Measurements from ENCODE around the gene TRAPPC3L.

TRAPPC3L gene

GRCh38 chr6:116553451-116553850 is 8.0 kb upstream of the TRAPPC3L start, which contains the start of gene CALHM4:
Gene CALHM4, plus strand, starts transcription at chr6:116553751. Its CDS starts 43 bp downstream, at chr6:116553794.
- no peak within 1 kb of the TSS for H3K9ac ChIP-seq (ENCODE audit: low read length)
- no peak within 1 kb of the TSS for H3K4me3 ChIP-seq (ENCODE audit: low read length)
- H3K4me1 ChIP-seq (ENCODE audit: control insufficient read depth, insufficient read depth, low read length), result no peaks in the 10 kb centered on the region
- H3K27ac ChIP-seq (ENCODE audit: low read depth, low read length), result no peak within 1 kb of the TSS
- no peaks in the 10 kb centered on the region for H3K36me3 ChIP-seq (ENCODE audit: control insufficient read depth, insufficient read depth, low read length)
- no peaks in the 10 kb centered on the region for H3K27me3 ChIP-seq (ENCODE audit: control insufficient read depth, insufficient read depth, low read length)

DNA sequence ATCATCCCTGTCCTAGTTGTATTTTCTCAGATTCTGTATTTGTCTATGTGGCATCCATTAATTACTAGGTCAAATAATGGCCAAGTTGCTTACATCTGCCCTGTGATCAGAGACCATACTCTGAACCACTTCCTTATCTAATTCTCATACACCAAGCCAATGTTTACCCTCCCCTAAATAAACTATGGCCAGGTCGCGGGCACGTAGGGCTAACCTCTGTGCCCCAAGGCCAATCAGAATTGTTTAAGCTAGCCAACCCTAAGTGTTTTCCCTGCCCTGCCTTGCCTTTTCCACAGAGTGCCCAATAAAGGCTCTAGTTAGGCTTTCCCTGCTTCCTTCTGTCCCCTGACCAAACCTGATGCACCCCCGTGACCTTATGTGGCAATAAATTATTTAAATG is 5.3 kb upstream of the TRAPPC3L start:
- Histone ChIP-seq H3K9ac (ENCODE audit: low read length) (no peak overlapping the region), H3K36me3 (ENCODE audit: control insufficient read depth, insufficient read depth, low read length) (no peaks in the 10 kb centered on the region), H3K27me3 (ENCODE audit: control insufficient read depth, insufficient read depth, low read length) (no peaks in the 10 kb centered on the region), H3K4me3 (ENCODE audit: low read length) (no peak overlapping the region), H3K4me1 (ENCODE audit: control insufficient read depth, insufficient read depth, low read length) (no peaks in the 10 kb centered on the region), H3K27ac (ENCODE audit: low read depth, low read length) (no peak overlapping the region)

- Histone ChIP-seq H3K4me3 (ENCODE audit: low read length) (no peak overlapping the region), H3K36me3 (ENCODE audit: control insufficient read depth, insufficient read depth, low read length) (no peaks in the 10 kb centered on the region), H3K4me1 (ENCODE audit: control insufficient read depth, insufficient read depth, low read length) (no peaks in the 10 kb centered on the region), H3K27ac (ENCODE audit: low read depth, low read length) (no peak overlapping the region), H3K9ac (ENCODE audit: low read length) (no peak overlapping the region), H3K27me3 (ENCODE audit: control insufficient read depth, insufficient read depth, low read length) (no peaks in the 10 kb centered on the region)
These were observed 1.9 kb upstream of the TRAPPC3L start for GRCh38 chr6:116547358-116547757.

DNA sequence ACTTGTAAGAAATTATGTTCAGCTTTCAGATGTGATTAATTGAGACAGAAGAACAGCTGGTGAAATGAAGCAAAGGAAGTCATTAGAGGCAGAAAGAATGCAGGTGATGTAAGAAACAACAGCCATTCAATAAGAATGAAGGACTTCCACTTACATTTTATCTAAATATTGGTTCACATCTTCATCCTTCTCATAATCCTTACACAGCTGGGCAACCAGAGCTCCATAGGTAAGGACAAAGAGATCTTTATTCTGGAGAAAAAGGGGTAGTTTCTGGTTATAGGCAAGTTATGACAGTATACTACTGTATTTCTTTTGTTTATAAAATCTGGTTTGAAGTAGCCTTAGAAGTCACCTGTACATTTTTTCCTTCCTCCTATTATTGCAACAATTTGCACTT is 2.3 kb downstream of the TRAPPC3L start:
- no peak overlapping the region for H3K9ac ChIP-seq (ENCODE audit: low read length)
- no peak overlapping the region for H3K4me3 ChIP-seq (ENCODE audit: low read length)

GRCh38 chr6:116542426-116542825 is 3.1 kb downstream of the TRAPPC3L start:
- no peak overlapping the region for H3K27ac ChIP-seq (ENCODE audit: low read depth, low read length)
- H3K4me3 ChIP-seq (ENCODE audit: low read length), result no peak overlapping the region
- no peaks in the 10 kb centered on the region for H3K36me3 ChIP-seq (ENCODE audit: control insufficient read depth, insufficient read depth, low read length)
- H3K9ac ChIP-seq (ENCODE audit: low read length), result no peak overlapping the region
- no peaks in the 10 kb centered on the region for H3K27me3 ChIP-seq (ENCODE audit: control insufficient read depth, insufficient read depth, low read length)
- no peaks in the 10 kb centered on the region for H3K4me1 ChIP-seq (ENCODE audit: control insufficient read depth, insufficient read depth, low read length)

More for the DNA sequence above, 2.3 kb downstream of the TRAPPC3L start:
- no peak overlapping the region for H3K27ac ChIP-seq (ENCODE audit: low read depth, low read length)
- no peaks in the 10 kb centered on the region for H3K36me3 ChIP-seq (ENCODE audit: control insufficient read depth, insufficient read depth, low read length)
- no peaks in the 10 kb centered on the region for H3K4me1 ChIP-seq (ENCODE audit: control insufficient read depth, insufficient read depth, low read length)
- no peaks in the 10 kb centered on the region for H3K27me3 ChIP-seq (ENCODE audit: control insufficient read depth, insufficient read depth, low read length)

- Histone ChIP-seq H3K4me1 (ENCODE audit: control insufficient read depth, insufficient read depth, low read length) (no peaks in the 10 kb centered on the region), H3K27me3 (ENCODE audit: control insufficient read depth, insufficient read depth, low read length) (no peaks in the 10 kb centered on the region), H3K9ac (ENCODE audit: low read length) (no peak overlapping the region), H3K36me3 (ENCODE audit: control insufficient read depth, insufficient read depth, low read length) (no peaks in the 10 kb centered on the region), H3K27ac (ENCODE audit: low read depth, low read length) (no peak overlapping the region), H3K4me3 (ENCODE audit: low read length) (no peak overlapping the region)
These were observed 9.3 kb downstream of the TRAPPC3L start for GRCh38 chr6:116536216-116536621.

GRCh38 chr6:116535109-116535508 is 10.4 kb downstream of the TRAPPC3L start:
- no peak overlapping the region for H3K9ac ChIP-seq (ENCODE audit: low read length)
- H3K27me3 ChIP-seq (ENCODE audit: control insufficient read depth, insufficient read depth, low read length), result no peaks in the 10 kb centered on the region
- H3K4me3 ChIP-seq (ENCODE audit: low read length), result no peak overlapping the region
- H3K4me1 ChIP-seq (ENCODE audit: control insufficient read depth, insufficient read depth, low read length), result no peaks in the 10 kb centered on the region
- no peak overlapping the region for H3K27ac ChIP-seq (ENCODE audit: low read depth, low read length)
- H3K36me3 ChIP-seq (ENCODE audit: control insufficient read depth, insufficient read depth, low read length), result no peaks in the 10 kb centered on the region

- no peaks in the 10 kb centered on the region for H3K4me1 ChIP-seq (ENCODE audit: control insufficient read depth, insufficient read depth, low read length)
- no peaks in the 10 kb centered on the region for H3K36me3 ChIP-seq (ENCODE audit: control insufficient read depth, insufficient read depth, low read length)
- no peak overlapping the region for H3K9ac ChIP-seq (ENCODE audit: low read length)
- no peak overlapping the region for H3K4me3 ChIP-seq (ENCODE audit: low read length)
- no peaks in the 10 kb centered on the region for H3K27me3 ChIP-seq (ENCODE audit: control insufficient read depth, insufficient read depth, low read length)
- no peak overlapping the region for H3K27ac ChIP-seq (ENCODE audit: low read depth, low read length)
These were observed 12.1 kb downstream of the TRAPPC3L start for GRCh38 chr6:116533233-116533957.

DNA sequence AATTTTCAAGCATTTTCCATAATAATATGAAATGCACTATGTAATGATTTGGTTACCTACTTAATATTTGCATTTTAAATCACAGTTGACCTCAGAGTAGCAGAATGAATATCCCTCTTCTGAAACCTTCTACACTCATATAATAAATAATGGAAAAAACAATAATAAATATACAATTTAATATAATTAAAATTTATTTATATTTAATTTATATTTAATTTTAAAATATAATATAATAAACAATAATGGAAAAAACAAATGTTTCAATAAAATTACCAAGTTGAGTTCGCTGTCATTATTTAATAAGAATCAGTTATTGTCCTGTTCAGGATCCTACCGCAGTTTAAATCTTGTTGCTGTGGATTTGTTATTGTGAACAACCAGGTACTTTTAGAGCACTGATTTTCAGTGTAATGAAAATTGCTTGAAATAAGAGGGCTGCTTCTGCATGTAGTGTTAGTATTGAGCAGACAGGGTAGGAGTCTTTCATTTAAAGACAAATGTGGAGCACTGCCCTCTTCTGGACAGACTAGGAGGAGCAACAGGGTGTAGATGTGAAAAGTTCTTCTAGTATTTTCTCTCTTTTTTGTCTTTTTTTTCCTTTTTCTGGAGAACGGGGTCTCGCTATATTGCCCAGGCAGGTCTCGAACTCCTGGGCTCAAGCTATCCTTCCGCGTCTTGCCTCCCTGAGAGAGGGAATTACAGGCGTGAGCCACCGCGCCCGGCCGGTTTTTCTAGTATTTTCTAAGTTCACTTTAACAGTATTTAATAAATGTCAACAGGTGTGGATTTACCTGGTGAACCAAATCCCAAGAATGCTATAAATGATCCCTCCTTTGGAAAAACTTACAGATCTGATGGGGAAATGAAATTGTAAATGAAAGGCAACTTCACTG is 13.6 kb downstream of the TRAPPC3L start:
- H3K4me3 ChIP-seq (ENCODE audit: low read length), result no peak overlapping the region
- no peaks in the 10 kb centered on the region for H3K4me1 ChIP-seq (ENCODE audit: control insufficient read depth, insufficient read depth, low read length)
- H3K27ac ChIP-seq (ENCODE audit: low read depth, low read length), result no peak overlapping the region
- no peak overlapping the region for H3K9ac ChIP-seq (ENCODE audit: low read length)
- no peaks in the 10 kb centered on the region for H3K36me3 ChIP-seq (ENCODE audit: control insufficient read depth, insufficient read depth, low read length)
- no peaks in the 10 kb centered on the region for H3K27me3 ChIP-seq (ENCODE audit: control insufficient read depth, insufficient read depth, low read length)

- Histone ChIP-seq H3K27me3 (ENCODE audit: control insufficient read depth, insufficient read depth, low read length) (no peaks in the 10 kb centered on the region), H3K27ac (ENCODE audit: low read depth, low read length) (no peak overlapping the region), H3K4me3 (ENCODE audit: low read length) (no peak overlapping the region), H3K36me3 (ENCODE audit: control insufficient read depth, insufficient read depth, low read length) (no peaks in the 10 kb centered on the region), H3K4me1 (ENCODE audit: control insufficient read depth, insufficient read depth, low read length) (no peaks in the 10 kb centered on the region), H3K9ac (ENCODE audit: low read length) (no peak overlapping the region)
These were observed 15.0 kb downstream of the TRAPPC3L start for GRCh38 chr6:116530436-116530835.

GRCh38 chr6:116529466-116530290 is 15.8 kb downstream of the TRAPPC3L start:
- no peak overlapping the region for H3K27ac ChIP-seq (ENCODE audit: low read depth, low read length)

GRCh38 chr6:116528780-116529179 is 16.7 kb downstream of the TRAPPC3L start:
- H3K4me1 ChIP-seq (ENCODE audit: control insufficient read depth, insufficient read depth, low read length), result no peaks in the 10 kb centered on the region
- no peak overlapping the region for H3K27ac ChIP-seq (ENCODE audit: low read depth, low read length)
- H3K27me3 ChIP-seq (ENCODE audit: control insufficient read depth, insufficient read depth, low read length), result no peaks in the 10 kb centered on the region
- no peak overlapping the region for H3K4me3 ChIP-seq (ENCODE audit: low read length)
- no peaks in the 10 kb centered on the region for H3K36me3 ChIP-seq (ENCODE audit: control insufficient read depth, insufficient read depth, low read length)
- no peak overlapping the region for H3K9ac ChIP-seq (ENCODE audit: low read length)

More at GRCh38 chr6:116529466-116530290, 15.8 kb downstream of the TRAPPC3L start:
- Histone ChIP-seq H3K27me3 (ENCODE audit: control insufficient read depth, insufficient read depth, low read length) (no peaks in the 10 kb centered on the region), H3K9ac (ENCODE audit: low read length) (no peak overlapping the region), H3K4me1 (ENCODE audit: control insufficient read depth, insufficient read depth, low read length) (no peaks in the 10 kb centered on the region), H3K4me3 (ENCODE audit: low read length) (no peak overlapping the region), H3K36me3 (ENCODE audit: control insufficient read depth, insufficient read depth, low read length) (no peaks in the 10 kb centered on the region)
